Measurements from ENCODE around the gene FLAD1.
A peak's percentile ranks its signal among the peaks of the same experiment; 100 is the strongest.
"Not testable (repeated sequence)": the region's sequence is repeated elsewhere in the genome, so short reads cannot be mapped to it uniquely, and the experiment has no call there.

Gene FLAD1

DNA sequence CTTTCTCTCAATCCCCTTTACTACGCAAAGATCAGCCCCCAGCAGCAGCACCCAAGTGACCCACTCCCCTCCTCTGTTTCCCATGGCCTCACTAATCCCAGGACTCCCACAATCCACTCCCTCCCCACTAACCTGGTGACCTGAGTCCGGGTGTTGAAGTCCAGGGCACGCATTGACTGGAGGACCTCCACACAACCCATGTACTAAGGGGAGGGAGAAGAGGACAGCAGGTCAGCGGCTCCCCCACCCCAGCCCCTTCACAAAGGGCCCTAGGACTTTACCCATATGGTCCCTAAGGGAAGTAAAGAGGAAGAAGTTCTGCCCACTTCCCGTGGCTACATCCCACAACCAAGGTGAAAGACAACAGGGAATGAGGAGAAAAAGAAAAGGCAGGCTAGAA, 13.9 kb upstream of the FLAD1 start:
- no peak for DNase-seq (ENCODE audit: low read depth)

DNA sequence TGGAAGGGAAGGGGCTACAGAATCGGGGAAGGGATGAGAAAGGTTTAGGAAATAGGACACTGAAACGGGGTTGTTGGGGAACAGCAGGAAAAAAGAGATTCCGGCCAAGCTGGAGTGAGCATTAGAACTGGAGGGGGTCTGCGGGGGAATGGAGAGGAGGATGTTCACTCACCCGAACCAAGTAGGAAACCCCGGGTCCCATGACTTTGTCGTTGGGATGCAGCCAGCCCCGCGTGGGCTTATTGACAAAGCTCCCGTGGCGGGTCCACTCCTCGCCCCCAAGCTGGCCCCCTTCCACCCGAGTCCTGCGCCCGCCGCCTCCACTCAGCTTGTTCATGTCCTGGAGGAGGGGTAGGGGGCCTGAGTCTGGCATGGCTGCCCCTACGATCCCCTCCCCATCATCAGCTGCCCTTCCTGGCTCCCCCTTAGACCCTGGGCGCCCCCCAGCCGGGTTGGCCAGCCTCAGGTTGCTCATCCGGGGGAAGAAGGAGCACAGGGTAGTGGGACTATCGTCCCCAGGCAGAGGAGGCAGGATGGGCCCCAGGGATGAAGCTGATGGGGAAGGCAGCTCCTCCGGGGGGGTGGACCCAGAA, 13.2 kb upstream of the FLAD1 start:
- DNase-seq (ENCODE audit: low read depth): no peak

DNA sequence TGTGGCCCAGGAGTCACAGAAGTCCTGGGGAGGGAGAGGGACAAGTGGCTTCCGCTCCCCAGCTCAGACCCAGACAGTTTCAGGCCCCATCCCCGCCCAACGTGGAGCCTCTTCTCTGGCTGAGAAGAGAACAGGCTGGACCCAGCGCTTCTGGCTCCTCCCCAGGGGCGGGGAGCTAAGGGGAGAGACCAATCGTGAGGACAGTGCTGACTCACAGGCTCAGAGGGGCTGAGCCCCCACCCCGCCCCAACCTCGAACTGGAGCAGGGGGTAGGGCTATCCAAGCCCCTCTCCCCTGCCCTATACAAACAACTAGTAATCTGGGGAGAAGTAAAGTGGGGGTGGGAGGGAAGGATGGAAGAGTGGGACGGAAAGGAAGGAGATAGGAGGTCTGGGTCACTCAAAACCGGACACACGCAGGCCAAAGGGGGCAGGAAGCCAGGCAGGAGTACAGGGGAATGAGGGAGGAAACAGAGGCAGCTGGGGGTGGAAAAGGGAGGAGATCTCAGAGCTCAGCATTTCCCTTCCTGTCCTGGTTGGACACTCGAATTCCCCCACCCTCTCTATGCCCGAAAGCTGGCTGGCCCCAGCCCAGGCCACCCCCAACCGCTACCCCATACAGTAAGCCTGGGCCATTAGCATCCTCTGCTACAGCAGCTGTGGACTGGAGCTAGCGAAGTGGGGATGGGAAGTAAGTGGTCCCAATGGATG, 12.4 kb upstream of the FLAD1 start, which contains the start of gene SHC1:
Gene SHC1 (minus strand): TSS at position 117 of the 710 bp plus-strand sequence. CDS start 221 bp downstream, outside the sequence.
- peak; percentile 91 for DNase-seq (ENCODE audit: low read depth)

DNA sequence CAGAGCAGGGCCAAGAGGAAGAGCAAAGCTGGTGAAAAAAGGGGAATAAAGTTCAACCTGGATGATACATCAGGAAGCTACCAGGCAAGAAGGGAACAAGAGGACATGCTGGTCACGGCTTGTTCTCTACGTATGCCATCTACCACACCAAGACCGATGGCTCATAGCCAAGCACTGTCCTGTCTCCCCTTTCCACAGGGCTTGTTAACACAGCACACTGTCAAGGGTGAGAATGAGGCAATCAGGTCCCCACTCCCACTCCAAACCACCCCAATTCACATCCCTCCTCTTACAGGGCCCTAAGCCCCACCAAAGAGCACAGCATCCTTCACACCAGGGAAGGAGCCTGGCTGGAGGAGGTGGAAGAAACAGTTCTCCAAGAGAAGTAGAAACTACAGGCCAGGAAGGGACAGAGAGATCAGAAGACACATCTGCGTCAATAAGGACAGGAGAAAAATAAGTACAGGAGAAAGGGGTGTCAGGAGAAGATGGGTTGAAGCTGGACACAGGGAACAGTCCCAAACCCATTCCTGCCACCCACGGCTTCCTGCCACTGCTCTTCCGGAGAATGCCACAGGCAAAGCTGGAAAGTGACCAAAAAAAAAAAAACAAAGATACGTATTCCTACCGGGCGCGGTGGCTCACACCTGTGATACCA, 11.7 kb upstream of the FLAD1 start:
- DNase-seq (ENCODE audit: low read depth): no peak

DNA sequence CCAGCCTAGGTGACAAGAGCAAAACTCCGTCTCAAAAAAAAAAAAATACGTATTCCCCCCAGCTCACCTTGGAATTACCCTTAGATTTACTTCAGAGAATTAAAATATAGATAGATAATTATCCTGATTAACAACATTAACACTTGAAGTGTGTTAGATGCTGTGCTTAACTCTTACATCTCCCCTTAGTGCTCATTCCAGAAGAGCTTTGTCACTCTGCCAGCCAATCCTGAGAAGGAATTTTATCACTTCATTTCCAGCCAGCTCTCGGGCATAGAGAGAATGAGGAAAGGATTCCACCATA, 11.0 kb upstream of the FLAD1 start:
- DNase-seq (ENCODE audit: low read depth): no peak

DNA sequence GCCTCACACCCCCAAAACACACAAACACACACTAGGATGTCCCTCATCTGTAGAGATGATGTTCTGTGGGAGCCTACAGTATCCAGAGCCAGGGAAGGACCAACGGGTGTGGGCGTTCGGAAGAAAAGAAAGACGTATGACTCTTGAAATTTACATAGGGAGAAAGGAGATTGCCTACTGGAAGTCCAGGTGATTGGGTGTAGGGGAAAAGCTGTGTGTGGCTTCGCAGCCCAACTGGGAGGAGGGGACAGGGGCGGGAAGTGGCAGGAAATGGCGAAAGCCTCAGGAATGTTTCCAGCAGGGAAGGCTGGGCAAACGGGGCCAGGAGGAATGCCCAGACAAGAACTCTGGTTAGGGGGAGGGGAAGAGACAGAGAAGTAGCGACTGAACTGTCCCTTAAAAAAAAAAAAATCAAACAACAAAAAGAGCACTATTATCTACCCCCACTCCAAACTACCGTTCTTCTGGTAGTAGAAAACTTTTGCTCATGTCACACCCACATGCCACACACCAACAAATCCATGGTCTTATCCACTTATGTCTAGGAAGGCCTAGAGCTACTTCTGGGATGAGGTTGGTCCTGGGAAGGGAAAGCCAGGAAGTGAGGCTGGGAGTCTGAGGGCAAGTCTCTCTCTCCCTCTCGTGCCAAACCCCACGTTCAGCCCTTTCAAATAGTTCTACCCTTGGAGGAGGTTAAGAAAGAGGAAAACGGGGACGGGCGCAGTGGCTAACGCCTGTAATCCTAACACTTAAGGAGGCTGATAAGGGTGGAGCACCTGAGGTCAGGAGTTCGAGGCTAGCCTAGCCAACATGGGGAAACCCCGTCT, 10.4 kb upstream of the FLAD1 start:
- peak; percentile 91 for DNase-seq (ENCODE audit: low read depth)

DNA sequence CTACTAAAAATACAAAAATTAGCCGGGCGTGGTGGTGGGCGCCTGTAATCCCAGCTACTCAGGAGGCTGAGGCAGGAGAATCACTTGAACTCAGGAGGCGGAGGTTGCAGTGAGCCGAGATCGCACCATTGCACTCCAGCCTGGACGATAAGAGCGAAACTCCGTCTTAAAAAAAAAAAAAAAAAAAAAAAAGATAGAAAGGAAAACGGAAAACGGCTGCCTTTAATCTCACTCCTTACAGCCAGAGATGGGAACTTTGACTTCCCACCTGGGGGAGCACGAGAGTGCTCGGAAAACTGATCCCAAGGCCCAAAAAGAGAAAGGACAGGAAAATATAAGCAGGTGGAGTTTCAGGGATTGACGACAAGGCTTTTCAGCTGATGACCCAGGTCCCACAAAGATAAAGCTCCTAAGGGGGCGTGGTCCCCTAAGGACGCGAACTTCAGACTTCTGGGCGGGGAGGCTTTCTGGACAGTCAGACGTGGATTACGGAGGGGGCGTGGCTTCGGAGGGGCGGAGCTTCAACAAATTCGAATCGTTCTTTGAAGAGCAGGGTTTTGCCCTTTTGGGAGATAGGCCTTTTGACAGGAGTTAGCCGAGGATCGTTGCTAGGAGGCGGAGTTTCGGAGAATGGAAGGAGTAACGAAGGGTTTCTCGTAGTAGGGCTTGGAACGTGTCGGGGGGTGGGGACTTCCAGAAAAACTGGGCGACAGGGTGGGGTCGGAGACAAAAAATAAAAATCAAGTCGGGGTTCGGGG, 9.6 kb upstream of the FLAD1 start:
- peak; percentile 96 for DNase-seq (ENCODE audit: low read depth)

DNA sequence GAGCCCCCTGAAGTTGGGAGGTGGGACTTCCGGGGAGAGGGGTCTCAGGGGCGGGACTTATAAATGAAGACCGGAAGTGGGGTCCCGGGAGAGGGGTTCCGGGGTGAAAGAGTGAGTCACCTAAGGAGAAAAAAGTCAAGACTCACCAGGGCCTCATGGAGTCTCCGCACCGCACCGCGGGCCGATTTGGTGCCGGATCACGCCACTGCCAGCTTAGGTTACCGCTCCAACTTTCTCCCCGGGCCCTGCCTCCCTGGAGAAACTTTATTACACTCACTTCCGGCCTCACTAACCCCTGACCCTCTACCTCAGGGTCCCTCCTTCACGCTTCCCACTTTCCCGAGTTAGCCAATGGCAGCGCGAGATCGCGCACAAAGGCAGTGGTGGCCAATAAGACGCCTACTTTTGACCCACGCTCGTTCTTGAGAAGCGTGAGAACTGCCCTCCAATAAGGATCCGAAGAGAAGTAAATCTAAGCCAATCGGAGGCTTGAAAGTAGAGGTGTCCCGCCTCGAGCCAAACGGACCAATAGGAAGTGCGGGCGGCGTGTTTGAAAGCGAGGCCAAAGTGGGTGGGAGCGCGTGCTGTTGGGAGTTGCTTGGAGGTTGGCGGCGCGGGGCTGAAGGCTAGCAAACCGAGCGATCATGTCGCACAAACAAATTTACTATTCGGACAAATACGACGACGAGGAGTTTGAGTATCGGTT, 8.9 kb upstream of the FLAD1 start, which contains the start of gene CKS1B:
Gene CKS1B (plus strand): TSS at position 580 of the 706 bp plus-strand sequence. CDS start 65 bp downstream, at position 645.
- peak; percentile 100 for DNase-seq (ENCODE audit: low read depth)

DNA sequence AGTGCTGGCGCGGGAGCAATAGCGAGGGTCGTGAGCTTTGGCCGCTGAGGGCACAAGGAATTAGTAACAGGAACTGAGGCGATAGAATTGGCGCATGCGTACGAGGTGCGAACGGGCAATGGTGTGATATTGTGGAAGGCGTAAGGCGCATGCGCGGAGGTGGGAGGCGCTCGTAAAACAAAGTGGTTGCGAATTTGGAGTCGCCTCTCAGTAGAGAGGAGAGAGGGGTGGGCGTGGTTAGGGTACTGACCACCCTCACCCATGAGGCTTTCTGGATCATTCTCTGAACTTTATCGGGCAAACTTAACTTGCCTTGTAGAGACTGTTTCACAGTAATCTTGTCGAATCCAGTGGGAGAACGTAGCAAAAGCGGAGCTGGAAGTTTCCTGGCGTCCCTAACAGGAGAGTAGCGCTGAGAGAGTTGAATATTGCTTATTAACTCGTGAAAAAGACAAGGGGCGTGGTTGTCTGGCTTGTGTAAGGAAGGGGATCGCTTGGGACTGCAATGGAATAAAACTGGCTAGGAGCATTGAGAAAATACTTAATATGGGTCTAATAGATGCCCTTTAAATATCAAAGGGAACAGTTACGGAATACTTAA, 8.2 kb upstream of the FLAD1 start:
- peak; percentile 90 for DNase-seq (ENCODE audit: low read depth)

DNA sequence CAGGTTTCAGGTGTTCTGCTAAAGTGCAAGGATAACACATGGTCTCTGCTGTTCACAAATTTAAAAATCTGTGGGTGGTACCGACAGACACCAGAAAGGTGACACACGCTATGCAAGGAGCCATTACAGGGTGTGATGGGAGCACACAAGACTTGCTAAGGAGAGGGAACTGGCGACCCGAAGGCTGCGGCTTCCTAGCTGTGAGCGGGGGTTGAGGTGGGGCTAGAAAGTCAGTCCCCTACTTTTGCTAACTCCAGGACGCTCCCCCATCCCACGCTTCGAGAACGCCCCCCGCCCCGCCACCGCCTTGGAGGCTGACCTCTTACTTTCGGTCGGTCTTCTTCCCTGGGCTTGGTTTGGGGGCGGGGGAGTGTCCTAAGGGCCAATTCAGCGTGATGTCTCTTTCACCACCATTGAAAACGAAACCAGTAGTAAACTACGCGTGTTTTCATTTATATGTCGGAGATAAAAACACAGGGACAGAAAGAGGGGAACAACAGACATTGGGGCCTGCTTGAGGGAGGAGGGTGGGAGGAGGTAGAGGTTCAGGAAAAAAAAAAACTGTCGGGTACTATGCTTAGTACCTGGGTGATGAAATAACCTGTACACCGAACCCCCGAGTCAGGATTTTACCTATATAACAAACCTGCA, 7.6 kb upstream of the FLAD1 start:
- peak; percentile 34 for DNase-seq (ENCODE audit: low read depth)

DNA sequence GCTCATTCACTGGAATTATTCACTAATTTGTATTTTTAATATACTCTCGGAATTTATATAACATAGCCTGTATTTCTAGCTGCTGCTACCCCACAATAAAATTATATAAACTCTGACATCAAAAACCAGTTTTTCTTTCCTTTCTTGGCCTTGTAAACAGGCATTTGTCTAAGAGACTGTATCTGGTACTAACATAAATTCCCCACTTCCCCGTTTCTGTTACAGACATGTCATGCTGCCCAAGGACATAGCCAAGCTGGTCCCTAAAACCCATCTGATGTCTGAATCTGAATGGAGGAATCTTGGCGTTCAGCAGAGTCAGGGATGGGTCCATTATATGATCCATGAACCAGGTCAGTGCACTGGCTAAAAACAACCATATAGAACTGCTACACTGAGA, 5.4 kb upstream of the FLAD1 start:
- not testable (repeated sequence) for DNase-seq (ENCODE audit: low read depth)

DNA sequence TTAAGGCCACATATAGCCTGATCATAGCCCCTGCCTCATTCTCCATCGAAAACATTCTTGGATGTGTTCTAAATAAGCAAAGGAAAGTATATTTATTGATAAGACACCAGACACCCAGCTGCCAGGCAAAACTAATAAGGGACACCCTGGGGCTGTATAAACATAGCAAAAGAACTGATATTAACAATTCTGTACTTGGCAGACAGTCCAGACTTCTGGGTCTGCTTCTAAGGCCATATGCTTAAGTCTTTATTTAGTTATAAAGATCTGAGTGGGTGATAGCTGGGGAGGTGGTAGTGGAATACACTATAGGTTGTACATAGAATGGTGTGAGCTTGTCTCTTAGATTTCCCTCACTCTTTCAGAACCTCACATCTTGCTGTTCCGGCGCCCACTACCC, 4.8 kb upstream of the FLAD1 start:
- DNase-seq (ENCODE audit: low read depth): no peak

DNA sequence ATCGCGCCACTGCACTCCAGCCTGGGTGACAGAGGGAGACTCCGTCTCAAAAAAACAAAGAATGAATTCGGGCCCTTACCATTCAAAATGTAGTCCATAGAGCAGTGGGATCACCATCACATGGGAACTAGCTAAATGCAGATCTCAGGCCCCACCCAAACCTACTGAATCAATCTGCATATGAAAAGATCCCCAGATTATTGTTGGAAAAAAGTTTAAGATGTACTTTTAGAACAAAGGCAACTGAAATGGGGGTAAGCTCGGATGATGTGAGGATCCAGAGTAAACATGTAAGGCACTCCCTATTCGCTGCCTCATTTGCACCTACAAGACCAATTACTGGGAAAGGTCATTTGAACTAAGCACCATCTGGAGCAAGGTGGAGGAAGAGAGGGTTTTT, 803 bp upstream of the FLAD1 start:
- DNase-seq (ENCODE audit: low read depth): no peak

DNA sequence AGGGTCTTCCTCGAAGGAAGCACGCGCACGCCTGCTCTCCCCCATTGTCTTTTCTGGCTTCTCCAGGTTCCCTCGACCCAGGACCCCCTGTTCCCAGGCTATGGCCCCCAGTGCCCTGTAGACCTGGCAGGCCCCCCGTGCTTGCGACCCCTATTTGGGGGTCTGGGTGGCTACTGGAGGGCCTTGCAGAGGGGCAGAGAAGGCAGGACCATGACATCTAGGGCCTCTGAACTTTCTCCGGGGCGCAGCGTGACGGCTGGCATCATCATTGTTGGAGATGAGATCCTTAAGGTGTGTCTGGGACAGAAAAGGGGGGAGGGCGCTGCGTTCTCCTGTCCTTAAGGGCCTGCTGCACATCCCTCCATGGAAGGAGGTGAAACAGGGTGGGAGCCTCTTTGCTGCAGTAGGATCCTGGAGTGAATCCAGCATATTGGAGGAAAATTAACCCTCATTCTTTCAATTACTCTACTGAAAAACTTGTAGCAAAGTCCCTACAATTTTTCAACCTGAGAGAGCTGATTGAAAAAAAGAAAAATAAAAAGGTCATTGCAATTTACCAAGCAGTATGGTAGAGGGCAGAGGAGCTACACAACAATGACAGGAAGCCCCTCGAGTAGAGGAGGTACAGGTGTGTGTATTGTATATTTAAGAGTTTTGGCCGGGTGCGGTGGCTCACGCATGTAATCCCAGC, 777 bp downstream of the FLAD1 start:
- DNase-seq (ENCODE audit: low read depth): no peak

DNA sequence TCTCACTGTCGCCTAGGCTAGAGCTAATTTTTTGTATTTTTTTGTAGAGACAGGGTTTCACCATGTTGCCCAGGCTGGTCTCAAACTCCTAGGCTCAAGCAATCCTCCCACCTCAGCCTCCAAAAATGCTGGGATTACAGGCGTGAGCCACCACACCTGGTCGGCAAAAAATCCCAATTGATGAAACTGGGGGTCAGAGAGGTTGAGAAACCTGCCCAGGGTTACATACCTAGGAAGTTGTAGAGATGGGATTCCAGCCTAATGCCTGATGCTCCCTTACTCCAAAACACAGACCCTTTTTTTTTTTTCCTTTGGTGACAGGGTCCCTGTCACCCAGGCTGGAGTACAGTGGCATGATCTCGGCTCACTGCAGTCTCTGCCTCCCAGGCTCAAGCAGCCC, 3.6 kb downstream of the FLAD1 start:
- DNase-seq (ENCODE audit: low read depth): not testable (repeated sequence)

DNA sequence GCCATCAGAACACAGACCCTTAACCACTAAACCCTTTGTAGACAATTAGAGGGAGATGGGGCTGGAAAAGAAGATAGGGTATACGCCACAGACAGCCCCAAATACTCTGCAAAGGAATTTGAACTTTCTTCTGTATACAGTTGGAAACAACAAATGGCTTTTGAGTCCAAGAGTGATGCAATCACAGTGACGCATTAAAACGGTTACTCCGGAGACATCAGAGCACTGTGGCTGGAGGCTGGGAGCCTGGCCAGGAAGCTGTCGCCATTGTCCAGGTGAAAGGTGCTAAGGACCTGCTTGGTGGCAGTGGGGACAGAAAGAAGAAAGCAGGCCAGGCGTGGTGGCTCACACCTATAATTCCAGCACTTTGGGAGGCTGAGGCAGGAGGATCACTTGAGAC, 4.2 kb downstream of the FLAD1 start:
- DNase-seq (ENCODE audit: low read depth): no peak

DNA sequence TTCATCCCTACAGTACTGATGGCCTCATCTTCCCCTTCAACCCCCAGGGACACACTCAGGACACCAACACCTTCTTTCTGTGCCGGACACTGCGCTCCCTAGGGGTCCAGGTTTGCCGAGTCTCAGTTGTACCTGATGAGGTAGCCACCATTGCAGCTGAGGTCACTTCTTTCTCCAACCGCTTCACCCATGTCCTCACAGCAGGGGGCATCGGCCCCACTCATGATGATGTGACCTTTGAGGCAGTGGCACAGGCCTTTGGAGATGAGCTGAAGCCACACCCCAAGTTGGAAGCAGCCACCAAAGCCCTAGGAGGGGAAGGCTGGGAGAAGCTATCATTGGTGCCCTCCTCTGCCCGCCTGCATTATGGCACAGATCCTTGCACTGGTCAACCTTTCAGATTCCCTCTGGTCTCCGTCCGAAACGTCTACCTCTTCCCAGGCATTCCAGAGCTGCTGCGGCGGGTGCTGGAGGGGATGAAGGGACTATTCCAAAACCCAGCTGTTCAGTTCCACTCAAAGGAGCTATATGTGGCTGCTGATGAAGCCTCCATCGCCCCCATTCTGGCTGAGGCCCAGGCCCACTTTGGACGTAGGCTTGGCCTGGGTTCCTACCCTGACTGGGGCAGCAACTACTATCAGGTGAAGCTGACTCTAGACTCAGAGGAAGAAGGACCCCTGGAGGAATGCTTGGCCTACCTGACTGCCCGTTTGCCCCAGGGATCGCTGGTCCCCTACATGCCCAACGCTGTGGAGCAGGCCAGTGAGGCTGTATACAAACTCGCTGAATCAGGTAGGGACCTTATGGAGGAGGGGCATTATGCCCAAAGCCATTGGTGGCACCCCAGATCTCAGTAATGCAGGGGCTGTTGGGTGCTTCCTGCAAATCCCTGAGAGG, 5.2 kb downstream of the FLAD1 start:
- no peak for DNase-seq (ENCODE audit: low read depth)

DNA sequence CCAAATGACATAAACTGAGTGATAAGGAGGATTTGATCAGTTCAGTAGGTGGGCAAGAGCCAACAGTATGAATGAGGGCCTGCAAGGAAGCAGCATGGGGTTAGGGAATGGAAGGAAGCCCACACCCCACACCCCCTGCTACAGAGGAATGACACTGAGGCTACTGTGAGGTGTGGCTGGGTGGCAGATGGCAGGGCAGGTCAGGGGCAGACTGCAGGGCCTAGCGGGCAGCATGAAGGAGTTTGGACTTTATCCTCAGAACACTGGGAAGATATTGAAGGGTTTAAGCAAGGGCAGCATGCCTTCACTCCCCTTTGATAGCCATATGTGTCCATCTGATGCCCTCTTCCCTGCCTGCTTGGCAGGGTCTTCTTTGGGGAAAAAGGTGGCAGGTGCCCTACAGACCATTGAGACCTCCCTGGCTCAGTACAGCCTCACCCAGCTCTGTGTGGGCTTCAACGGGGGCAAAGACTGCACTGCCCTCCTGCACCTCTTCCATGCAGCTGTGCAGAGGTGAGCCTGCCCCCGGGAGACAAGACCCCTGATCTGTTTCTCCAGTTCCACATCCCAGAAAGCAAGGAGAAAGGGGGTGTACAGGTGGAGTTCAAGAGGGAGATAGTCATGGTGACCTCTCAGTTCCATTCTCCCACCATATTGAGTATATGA, 6.2 kb downstream of the FLAD1 start:
- DNase-seq (ENCODE audit: low read depth): no peak

All from GM04504 (cell line).